Measurements from ENCODE around the gene ZNF618. TPM values are rescaled to one million over a fixed set of nuclear protein-coding genes. Genes with fewer than 3 reads are reported as not detected.

Gene ZNF618
- total RNA-seq, 2 donors from 2014 or later: 0.04 TPM; not detected in 1

DNA sequence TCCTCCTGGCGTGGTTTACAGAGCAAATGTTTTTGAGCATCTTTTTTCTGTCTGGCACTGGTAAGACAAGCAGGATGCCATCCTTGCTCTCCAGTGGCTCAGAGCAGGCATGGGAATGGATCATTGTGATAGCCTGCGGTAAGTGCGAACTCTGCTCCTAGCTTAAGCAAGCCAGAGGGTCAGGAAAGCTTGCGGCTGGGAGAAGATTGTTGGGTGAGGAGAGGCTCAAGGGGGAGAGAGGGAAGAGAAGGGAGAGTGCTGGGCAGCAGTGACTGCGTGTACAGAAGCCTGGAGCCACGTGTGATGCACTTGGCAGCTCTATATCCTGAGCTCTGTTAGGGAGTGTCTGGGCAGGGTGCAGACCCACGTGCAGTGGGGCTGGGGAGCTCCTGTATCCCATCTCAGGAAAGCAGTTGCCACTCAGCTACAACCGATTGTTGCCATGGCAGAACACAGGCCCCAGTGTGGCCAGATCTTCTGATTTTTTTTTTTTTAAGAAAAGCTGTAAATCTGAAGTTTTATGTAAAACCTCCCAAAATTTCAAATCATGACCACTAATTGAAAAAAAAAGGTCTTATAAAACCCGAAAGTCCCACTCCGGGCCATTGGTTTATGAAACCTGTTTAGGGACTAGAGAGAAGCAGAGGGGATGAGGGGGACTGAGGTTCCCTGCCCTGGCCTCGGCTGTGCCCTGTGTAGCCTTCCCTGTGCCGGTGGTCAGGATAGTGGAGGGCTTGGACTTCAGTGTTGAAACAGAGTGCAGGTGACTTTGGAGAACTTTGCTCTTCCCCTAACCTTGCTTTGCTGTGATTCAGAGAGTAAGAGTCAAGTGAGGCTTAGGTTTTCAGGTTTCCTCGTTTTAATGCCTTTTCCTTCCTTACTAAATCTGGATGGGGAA, 67.3 kb downstream of the ZNF618 start:
- H3K4me3 Mint-ChIP-seq: no peak overlapping the region
- ATAC-seq (replicated peaks): no peak
- H3K27ac Mint-ChIP-seq: no peak overlapping the region
- H3K36me3 Mint-ChIP-seq (ENCODE audit: low read depth): no peaks in the 10 kb centered on the region
- no peaks in the 10 kb centered on the region for H3K9me3 Mint-ChIP-seq
- no peaks in the 10 kb centered on the region for H3K27me3 Mint-ChIP-seq
- H3K4me1 Mint-ChIP-seq: no peaks in the 10 kb centered on the region

GRCh38 chr9:113945784-113946183, 69.7 kb downstream of the ZNF618 start:
- ATAC-seq (replicated peaks): no peak
- Mint-ChIP-seq H3K4me3 (no peak overlapping the region), H3K27me3 (peaks cover 4% of the 10 kb centered on the region), H3K4me1 (no peaks in the 10 kb centered on the region), H3K27ac (no peak overlapping the region), H3K9me3 (no peaks in the 10 kb centered on the region), H3K36me3 (ENCODE audit: low read depth) (no peaks in the 10 kb centered on the region)

DNA sequence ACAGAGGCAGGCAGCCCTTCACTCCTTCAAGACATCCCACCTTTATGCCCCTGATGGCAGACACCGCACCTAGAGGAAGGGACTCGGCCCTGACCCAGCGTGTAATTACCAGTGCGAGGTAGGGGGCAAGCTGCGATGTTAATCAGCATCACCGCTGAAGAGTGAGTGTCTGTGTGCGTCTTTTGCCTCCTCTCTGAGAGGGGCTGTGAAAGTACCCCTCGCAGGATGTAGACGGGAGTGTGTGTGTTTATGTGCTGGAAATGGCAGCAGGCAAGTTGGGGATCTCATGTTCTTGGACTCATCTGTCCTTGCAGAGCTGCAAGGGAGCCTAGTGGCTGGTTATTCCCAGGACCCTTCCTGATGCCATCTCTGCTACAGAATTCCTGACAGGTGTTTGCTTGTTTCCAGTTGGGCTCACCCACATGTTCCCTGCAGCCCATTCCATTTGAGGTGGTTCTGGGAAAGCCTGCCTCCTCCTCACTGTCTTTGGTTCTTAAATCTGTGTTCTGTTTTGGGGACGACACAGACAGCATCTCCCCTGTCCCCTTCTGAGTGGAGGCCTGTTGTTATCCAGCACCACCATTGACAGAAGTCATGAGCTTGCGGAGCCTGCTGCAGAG, 70.5 kb downstream of the ZNF618 start:
- Mint-ChIP-seq H3K4me1 (no peaks in the 10 kb centered on the region), H3K27ac (no peak overlapping the region), H3K9me3 (no peaks in the 10 kb centered on the region), H3K27me3 (peaks cover 4% of the 10 kb centered on the region), H3K36me3 (ENCODE audit: low read depth) (no peaks in the 10 kb centered on the region), H3K4me3 (no peak overlapping the region)
- no peak for ATAC-seq (replicated peaks)

- Mint-ChIP-seq H3K4me3 (no peak overlapping the region), H3K4me1 (no peaks in the 10 kb centered on the region), H3K9me3 (no peaks in the 10 kb centered on the region), H3K27ac (no peak overlapping the region), H3K36me3 (ENCODE audit: low read depth) (no peaks in the 10 kb centered on the region), H3K27me3 (peaks cover 4% of the 10 kb centered on the region)
- no peak for ATAC-seq (replicated peaks)
Observed at GRCh38 chr9:113947941-113948340, 71.8 kb downstream of the ZNF618 start.

DNA sequence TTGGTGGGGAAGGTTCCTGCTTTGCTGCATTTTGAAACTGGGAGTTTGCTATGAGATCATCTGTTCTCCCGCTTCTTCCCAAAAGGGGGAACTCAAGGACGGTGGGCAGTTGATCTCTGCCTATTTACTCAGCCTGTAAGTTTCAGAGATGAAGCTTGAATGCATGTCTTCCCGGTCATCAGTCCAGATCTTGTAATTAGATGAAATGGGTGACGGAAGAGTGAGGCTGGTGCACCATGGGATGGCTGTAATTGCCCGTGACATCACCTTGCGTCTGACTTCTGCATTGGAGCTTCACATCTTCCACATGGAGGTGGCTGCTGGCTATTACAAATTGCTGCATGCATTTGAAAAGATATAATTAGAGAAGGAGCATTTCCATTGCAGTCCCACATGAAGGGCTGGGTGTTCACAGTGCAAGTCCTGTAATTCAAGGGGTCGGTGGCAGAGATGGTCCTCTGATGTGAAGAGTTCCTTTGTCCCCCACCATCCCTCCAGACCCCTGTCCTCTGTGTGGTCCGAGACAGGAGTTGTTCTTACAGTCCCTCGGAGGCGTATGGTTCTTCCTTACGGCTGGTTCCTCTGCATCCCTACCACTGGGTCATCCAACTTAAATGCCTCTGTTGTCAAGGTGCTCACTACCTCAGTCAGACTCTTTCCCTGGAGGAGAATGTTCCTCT, 72.9 kb downstream of the ZNF618 start:
- ATAC-seq (replicated peaks): no peak
- no peaks in the 10 kb centered on the region for H3K36me3 Mint-ChIP-seq (ENCODE audit: low read depth)
- no peaks in the 10 kb centered on the region for H3K4me1 Mint-ChIP-seq
- no peak overlapping the region for H3K4me3 Mint-ChIP-seq
- H3K9me3 Mint-ChIP-seq: no peaks in the 10 kb centered on the region
- H3K27me3 Mint-ChIP-seq: peaks cover 4% of the 10 kb centered on the region
- no peak overlapping the region for H3K27ac Mint-ChIP-seq

- peaks cover 4% of the 10 kb centered on the region for H3K27me3 Mint-ChIP-seq
- H3K36me3 Mint-ChIP-seq (ENCODE audit: low read depth): no peaks in the 10 kb centered on the region
- no peak for ATAC-seq (replicated peaks)
- H3K4me1 Mint-ChIP-seq: no peaks in the 10 kb centered on the region
- no peak overlapping the region for H3K4me3 Mint-ChIP-seq
- no peaks in the 10 kb centered on the region for H3K9me3 Mint-ChIP-seq
- H3K27ac Mint-ChIP-seq: no peak overlapping the region
Observed at GRCh38 chr9:113949571-113950078, 73.5 kb downstream of the ZNF618 start.

GRCh38 chr9:113950195-113951031, 74.3 kb downstream of the ZNF618 start:
- Mint-ChIP-seq H3K4me3 (no peak overlapping the region), H3K27ac (no peak overlapping the region), H3K4me1 (no peaks in the 10 kb centered on the region), H3K27me3 (peaks cover 4% of the 10 kb centered on the region), H3K9me3 (no peaks in the 10 kb centered on the region), H3K36me3 (ENCODE audit: low read depth) (no peaks in the 10 kb centered on the region)
- no peak for ATAC-seq (replicated peaks)

- ATAC-seq (replicated peaks): no peak
- H3K36me3 Mint-ChIP-seq (ENCODE audit: low read depth): no peaks in the 10 kb centered on the region
- H3K27me3 Mint-ChIP-seq: peaks cover 4% of the 10 kb centered on the region
- no peak overlapping the region for H3K4me3 Mint-ChIP-seq
- H3K4me1 Mint-ChIP-seq: no peaks in the 10 kb centered on the region
- H3K27ac Mint-ChIP-seq: no peak overlapping the region
- no peaks in the 10 kb centered on the region for H3K9me3 Mint-ChIP-seq
Observed at GRCh38 chr9:113951032-113951372, 74.9 kb downstream of the ZNF618 start.

- no peaks in the 10 kb centered on the region for H3K9me3 Mint-ChIP-seq
- no peaks in the 10 kb centered on the region for H3K36me3 Mint-ChIP-seq (ENCODE audit: low read depth)
- ATAC-seq (replicated peaks): no peak
- no peak overlapping the region for H3K27ac Mint-ChIP-seq
- peaks cover 4% of the 10 kb centered on the region for H3K27me3 Mint-ChIP-seq
- no peak overlapping the region for H3K4me3 Mint-ChIP-seq
- H3K4me1 Mint-ChIP-seq: no peaks in the 10 kb centered on the region
Observed at GRCh38 chr9:113952676-113953075, 76.6 kb downstream of the ZNF618 start.

- Mint-ChIP-seq H3K36me3 (ENCODE audit: low read depth) (no peaks in the 10 kb centered on the region), H3K27ac (no peak overlapping the region), H3K4me3 (no peak overlapping the region), H3K4me1 (no peaks in the 10 kb centered on the region), H3K27me3 (peaks cover 4% of the 10 kb centered on the region), H3K9me3 (no peaks in the 10 kb centered on the region)
- ATAC-seq (replicated peaks): no peak
Observed at GRCh38 chr9:113953531-113953930, 77.4 kb downstream of the ZNF618 start.

GRCh38 chr9:113954591-113954990, 78.5 kb downstream of the ZNF618 start:
- H3K4me3 Mint-ChIP-seq: no peak overlapping the region
- H3K27ac Mint-ChIP-seq: no peak overlapping the region
- no peak for ATAC-seq (replicated peaks)
- H3K27me3 Mint-ChIP-seq: peaks cover 4% of the 10 kb centered on the region
- no peaks in the 10 kb centered on the region for H3K4me1 Mint-ChIP-seq
- no peaks in the 10 kb centered on the region for H3K9me3 Mint-ChIP-seq
- H3K36me3 Mint-ChIP-seq (ENCODE audit: low read depth): no peaks in the 10 kb centered on the region

DNA sequence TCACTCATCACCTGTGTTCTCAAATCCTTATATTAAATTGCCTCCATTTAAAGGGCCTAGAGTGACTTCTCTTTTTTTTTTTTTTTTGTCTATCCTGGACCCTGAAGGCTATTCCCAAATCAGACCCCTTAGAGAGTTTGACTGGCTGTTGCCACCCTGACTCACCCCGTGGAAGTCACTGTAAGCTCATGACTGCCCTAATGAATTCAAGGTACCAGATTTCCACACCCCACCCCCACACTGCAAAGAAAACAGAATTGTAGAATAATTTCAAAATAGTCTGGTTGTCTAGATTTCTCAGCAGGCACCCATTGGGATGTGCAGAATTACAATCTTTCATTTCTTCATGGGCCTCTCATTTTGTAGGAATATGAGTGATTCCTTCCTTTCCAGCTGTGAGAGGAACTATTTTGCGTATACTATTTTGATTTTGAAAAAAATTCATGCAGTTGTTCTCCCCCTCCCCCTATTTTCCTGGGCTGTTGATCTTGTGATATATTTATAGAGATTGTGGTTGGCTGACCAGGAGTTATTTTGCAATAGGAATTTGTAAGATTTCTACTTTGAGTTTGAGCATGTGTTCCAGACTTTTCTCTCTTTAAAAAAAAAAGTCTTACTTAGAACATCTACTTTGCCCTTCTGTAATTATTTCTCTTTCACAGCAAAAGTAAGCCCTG, 79.1 kb downstream of the ZNF618 start:
- Mint-ChIP-seq H3K4me1 (no peaks in the 10 kb centered on the region), H3K4me3 (no peak overlapping the region), H3K27me3 (peaks cover 2% of the 10 kb centered on the region), H3K9me3 (no peaks in the 10 kb centered on the region), H3K27ac (no peak overlapping the region), H3K36me3 (ENCODE audit: low read depth) (no peaks in the 10 kb centered on the region)
- ATAC-seq (replicated peaks): no peak

DNA sequence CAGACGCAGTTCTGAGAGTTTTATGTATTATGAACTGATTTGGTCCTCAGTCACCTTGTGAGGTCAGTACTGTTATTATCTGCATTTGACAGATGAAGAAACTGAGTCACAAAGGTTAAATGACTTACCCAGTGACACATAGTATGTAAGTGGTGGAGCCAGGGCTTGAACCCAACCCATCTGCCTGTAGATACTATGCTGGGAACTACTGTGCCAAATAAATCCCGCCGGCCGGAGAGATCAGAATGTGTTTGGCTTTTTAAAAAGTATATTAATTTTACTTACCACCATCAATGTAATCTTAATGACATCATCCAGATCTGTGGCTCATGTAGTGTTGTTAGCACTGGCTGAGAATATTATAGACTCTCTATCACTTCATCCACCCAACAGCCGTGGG, 80.8 kb downstream of the ZNF618 start:
- no peaks in the 10 kb centered on the region for H3K9me3 Mint-ChIP-seq
- ATAC-seq (replicated peaks): no peak
- no peaks in the 10 kb centered on the region for H3K4me1 Mint-ChIP-seq
- H3K27me3 Mint-ChIP-seq: no peaks in the 10 kb centered on the region
- no peaks in the 10 kb centered on the region for H3K36me3 Mint-ChIP-seq (ENCODE audit: low read depth)
- no peak overlapping the region for H3K27ac Mint-ChIP-seq
- H3K4me3 Mint-ChIP-seq: no peak overlapping the region

DNA sequence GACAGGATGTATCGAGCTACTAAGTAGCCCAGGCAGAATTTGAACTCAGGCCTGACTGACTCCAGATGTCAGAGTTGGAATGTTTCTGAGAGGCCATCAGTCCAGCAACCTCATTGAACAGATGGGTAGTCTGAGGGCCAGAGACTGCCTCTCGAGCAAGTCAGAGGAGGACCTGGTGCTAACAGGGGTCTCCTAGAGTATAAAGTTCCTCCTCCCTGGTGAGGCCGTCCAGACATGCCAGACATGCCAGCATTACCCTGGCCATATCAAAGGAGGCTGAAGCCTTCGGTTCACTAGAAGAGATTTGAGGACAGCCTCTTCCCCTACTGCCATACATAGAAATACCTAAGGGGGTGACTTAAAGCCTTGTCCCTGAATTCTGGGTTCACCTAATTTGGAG, 81.2 kb downstream of the ZNF618 start:
- ATAC-seq (replicated peaks): no peak
- Mint-ChIP-seq H3K27ac (no peak overlapping the region), H3K4me3 (no peak overlapping the region), H3K9me3 (no peaks in the 10 kb centered on the region), H3K4me1 (no peaks in the 10 kb centered on the region), H3K36me3 (ENCODE audit: low read depth) (no peaks in the 10 kb centered on the region), H3K27me3 (no peaks in the 10 kb centered on the region)
